ENCODE results near the gene KRT20.

DNA sequence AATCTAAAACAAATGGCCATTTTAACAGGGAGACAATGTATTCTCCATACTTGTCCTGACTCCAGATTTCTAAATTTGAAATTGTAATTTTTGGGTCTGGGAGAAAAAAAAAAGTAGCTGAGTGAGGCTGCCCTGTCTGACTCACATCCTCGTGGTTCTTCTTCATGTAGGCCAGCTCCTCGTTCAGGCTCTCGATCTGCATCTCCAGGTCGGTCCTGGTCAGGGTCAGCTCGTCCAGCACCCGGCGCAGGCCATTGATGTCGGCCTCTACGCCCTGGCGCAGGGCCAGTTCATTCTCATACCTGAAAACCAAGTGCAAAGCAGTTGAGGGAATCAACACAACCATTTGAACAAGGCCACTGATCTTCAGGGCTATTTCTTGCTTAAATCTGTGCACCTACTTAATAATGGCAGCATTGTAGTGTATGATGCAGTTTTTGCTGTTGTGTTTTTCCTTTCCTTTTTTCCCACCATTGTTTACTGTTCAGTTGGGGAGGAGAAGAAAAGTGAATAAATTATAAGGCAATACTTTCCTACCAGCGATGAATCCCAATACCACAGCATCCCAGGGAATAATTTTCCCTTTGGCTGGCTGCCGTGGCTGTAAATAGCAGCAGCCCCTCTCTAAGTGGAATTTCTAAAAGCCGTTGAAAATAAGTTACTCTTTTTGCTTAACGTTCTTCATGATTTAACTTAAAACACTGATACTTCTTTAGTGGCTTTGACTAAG is 20.2 kb downstream of the KRT20 start:
- no peak for TF ChIP-seq EZH2 (IDR thresholded peaks at IDR 0.05; ENCODE audit: borderline replicate concordance, low read depth, low read length, severe bottlenecking)
- TF ChIP-seq CTCF (IDR thresholded peaks at IDR 0.05; ENCODE audit: extremely low read depth in 1 of 2, insufficient read depth in 1 of 2, low read depth in 1 of 2, low read length in 2 of 2) = no peak
- TF ChIP-seq POLR2AphosphoS5 (IDR thresholded peaks at IDR 0.05; ENCODE audit: insufficient read depth, low read depth, low read length) = no peak
- TF ChIP-seq MAX (IDR thresholded peaks at IDR 0.05; ENCODE audit: insufficient read depth, insufficient read length) = no peak

All from endothelial cell of umbilical vein (primary cell).